DMS114 treated with DMSO at 0.1 percent for 48 hours (cell line): ENCODE measurements around the gene FLNB.

Experiments
- DNase-seq: peaks from one replicate; lab custom pipeline; 2025; ENCODE audit not compliant: unreplicated experiment; lab: John Stamatoyannopoulos, UW

Gene FLNB, protein sequence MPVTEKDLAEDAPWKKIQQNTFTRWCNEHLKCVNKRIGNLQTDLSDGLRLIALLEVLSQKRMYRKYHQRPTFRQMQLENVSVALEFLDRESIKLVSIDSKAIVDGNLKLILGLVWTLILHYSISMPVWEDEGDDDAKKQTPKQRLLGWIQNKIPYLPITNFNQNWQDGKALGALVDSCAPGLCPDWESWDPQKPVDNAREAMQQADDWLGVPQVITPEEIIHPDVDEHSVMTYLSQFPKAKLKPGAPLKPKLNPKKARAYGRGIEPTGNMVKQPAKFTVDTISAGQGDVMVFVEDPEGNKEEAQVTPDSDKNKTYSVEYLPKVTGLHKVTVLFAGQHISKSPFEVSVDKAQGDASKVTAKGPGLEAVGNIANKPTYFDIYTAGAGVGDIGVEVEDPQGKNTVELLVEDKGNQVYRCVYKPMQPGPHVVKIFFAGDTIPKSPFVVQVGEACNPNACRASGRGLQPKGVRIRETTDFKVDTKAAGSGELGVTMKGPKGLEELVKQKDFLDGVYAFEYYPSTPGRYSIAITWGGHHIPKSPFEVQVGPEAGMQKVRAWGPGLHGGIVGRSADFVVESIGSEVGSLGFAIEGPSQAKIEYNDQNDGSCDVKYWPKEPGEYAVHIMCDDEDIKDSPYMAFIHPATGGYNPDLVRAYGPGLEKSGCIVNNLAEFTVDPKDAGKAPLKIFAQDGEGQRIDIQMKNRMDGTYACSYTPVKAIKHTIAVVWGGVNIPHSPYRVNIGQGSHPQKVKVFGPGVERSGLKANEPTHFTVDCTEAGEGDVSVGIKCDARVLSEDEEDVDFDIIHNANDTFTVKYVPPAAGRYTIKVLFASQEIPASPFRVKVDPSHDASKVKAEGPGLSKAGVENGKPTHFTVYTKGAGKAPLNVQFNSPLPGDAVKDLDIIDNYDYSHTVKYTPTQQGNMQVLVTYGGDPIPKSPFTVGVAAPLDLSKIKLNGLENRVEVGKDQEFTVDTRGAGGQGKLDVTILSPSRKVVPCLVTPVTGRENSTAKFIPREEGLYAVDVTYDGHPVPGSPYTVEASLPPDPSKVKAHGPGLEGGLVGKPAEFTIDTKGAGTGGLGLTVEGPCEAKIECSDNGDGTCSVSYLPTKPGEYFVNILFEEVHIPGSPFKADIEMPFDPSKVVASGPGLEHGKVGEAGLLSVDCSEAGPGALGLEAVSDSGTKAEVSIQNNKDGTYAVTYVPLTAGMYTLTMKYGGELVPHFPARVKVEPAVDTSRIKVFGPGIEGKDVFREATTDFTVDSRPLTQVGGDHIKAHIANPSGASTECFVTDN (N-terminal part only)

DNA sequence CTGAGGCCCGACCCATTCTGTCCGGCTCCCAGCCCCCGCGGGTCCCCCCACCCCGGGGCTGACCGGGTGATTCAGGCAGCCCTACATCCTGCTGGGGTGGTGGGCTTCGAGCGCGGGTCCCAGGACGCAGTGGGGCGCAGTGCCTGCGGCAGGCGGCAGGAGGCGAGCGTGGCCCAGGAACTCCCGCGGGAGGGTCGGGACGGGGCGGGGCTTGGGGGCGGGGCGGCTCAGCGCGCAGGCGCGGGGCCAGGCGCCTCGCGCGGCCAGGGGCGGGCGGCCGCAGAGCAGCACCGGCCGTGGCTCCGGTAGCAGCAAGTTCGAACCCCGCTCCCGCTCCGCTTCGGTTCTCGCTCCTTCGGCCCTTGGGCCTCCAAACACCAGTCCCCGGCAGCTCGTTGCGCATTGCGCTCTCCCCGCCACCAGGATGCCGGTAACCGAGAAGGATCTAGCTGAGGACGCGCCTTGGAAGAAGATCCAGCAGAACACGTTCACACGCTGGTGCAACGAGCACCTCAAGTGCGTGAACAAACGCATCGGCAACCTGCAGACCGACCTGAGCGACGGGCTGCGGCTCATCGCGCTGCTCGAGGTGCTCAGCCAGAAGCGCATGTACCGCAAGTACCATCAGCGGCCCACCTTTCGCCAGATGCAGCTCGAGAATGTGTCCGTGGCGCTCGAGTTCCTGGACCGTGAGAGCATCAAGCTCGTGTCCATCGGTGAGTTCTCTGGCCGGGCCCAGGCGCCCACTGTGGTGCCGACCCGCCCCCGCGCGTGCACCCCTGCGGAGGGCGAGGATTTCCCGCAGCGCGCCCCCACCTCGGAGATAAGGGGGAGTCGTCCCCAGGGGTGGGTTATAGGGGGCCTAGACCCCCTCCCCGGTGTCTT, at the start of gene FLNB:
Gene FLNB (plus strand): TSS at position 282 of the 885 bp plus-strand sequence. CDS start 143 bp downstream, at position 425.
- DNase-seq: peak; percentile 31

DNA sequence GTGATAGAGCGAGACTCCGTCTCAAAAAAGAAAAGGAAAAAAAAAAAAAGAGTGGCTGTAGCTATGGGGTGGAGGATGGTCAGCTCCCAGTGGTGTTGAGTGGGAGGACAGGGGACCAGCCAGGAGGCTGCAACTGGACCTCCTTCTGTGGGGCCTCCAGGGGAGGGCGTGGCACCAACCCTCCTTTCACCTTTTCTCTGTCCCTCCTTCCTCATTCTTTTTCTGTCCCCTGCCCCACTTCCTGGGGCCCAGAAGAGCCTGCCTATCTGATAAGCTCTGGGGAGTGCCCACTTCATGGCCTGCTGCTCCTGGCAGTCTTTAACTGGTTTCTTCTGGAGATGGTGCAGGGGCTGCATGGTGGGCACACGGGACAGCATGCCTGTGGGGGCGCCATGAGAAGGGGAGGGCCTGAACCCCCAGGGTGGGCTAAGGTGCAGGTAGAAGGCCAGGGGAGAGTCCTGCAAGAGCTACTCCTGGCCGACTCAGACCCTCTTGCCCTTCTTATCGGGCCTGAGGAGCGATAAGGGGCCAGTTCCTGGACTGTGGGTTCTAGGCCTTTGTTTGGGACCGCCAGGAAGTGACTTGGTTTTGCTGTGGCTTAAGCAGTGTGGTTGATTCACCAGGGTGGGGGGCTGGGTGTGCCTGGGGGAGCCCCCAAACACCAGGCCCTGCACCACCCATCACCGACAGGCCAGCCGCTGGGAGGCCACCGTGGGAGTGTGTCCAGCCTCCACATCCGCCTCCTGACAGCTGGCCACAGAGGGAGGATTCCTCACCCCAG, 49.4 kb upstream of the FLNB start:
- DNase-seq: no peak

DNA sequence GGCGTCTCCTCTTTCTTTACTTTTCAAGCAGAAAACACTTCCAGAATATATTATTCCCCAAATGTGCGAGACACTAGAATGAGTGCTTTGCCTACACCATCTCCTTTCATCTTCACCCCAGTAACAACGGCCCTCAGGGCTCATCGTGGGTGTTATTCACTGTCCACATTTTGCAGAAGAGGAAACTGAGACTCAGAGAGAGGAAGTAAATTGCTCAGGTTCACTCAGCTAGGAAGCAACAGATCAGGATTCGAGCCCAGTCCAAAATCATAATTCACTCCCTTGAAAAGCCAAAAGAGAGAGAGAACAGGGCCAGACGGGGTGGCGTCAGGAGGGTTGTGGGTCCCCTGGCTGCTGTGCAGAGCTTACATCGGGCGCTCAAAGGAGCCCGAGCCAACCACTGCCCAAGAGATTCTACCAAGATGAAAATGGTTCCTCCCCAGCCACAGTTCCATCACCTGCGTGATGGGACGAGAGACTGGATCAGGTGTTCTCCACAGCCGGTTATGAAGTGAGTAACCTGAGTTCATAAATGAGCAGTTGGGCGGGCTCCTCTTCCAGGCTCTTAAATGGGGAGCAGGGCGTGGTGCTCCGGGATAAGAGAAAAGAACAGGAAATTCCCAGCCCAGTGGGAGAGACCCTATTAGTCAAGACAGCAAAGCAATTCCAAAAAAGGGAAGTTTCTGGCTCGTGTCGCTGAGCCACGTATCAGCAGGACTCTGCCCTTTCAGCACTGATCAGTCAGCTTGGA, 48.6 kb upstream of the FLNB start:
- DNase-seq: no peak

DNA sequence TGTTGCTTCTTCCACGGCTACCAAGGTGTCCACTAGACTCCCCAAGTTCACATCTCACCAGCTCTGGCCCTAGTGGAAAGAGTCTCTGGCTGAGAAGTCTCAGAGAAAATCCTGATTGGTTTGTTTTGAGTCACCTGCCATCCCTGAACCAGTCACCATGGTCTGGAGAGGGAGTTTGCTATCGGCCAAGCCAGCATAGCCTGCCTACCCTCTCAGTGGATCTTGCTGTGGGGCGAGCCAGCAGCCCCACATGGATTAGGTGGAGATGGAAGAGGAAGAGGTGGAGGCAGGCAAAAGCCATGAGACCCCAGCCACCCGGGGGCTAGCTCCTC, 48.1 kb upstream of the FLNB start:
- DNase-seq: no peak

DNA sequence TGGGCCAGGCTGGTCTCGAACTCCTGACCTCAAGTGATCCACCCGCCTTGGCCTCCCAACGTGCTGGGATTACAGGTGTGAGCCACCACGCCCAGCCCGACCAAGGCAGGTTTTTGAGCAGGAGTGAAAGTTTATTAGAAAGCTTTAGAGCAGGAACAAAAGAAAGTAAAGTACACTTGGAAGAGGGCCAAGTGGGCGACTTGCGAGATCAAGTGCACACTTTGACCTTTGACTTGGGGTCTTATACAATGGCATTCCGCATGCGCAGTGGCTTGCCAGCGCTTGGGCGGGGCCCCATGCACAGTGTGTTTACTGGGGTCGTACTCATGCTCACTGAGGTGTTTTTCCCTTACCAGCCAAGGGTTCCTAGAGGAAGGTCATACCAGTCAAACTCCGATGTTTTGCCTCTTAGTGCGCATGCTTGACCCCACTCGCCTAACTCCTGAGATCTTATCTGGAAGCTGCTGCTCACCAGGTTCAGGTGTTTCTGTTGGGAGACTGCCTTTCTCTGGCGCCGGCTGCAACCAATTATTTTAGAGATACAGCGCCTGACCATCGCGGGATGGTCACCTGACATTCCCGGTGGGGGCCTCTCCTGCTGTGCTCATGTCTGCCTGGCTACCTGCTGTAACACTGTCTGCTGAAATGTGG, 46.9 kb upstream of the FLNB start:
- no peak for DNase-seq

DNA sequence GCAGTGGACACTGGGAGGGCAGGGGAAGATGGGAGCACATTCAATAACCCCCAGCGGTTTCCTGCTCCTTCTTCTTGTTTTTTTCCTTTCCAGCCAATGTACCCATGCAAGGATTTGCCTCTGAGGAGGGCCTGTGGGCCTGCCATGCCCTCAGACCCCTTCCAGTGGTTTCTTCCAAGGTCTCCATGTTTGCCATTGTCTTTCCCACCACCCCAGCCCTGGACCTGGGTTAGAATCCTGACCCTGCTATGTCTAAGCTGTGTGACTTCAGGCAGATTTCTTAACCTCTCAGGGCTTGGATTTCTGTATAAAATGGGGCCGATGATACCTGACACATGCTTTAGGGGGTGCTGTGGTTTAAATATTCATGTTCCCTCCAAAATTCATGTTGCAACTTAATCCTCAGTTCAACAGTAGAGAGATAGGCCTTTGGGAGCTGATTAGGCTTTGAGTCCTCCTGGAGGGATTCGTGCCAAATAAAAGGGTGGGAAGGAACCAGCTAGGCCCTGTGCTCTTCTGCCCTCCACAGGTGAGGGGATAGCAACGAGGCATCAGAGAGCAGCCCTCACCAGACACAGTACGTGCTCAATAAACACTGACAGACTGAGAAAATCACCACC, 46.3 kb upstream of the FLNB start:
- DNase-seq: no peak

DNA sequence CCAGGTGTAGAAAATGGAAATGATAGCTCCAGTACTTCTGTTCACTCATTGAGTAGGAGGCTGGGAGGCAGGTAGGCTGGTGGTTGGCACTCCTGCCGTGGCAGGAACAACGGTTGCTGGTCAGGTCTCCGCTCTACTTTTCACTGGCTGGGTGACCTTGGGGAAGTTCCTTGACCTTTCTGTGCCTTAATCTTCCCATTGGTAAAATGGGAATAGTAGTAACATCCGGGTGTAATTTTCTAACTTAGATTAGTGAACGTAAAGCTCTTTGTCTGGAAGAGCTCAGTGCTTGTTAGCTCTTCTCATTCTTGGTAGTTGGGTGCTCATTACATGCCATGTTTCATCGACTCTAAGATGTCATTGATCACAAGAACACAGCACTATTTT, 45.8 kb upstream of the FLNB start:
- DNase-seq: no peak

DNA sequence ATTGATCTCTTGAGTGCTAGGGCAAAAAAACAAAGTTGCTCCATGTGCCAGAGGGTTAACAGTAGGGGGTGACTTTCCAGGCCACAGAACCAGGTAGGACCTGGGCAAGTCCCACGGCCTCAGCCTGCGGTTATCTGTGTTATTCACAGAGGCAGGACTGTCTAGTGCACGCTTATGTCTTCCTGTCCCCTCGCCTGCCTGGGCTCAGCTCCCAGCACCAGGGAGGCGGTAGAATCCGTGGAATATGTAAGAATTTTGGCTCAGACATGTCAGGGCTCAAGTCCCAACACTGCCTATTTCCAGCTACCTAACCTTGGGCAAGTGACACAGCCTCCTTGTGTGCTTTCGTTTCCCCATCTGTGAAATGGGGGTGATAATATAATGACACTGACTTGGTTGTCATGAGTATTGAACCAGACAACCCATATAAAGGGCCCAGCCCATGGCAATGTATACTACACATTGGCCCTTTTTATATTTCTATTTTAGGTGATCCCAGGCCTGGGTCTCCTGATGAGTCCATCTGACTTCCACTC, 44.3 kb upstream of the FLNB start:
- no peak for DNase-seq

DNA sequence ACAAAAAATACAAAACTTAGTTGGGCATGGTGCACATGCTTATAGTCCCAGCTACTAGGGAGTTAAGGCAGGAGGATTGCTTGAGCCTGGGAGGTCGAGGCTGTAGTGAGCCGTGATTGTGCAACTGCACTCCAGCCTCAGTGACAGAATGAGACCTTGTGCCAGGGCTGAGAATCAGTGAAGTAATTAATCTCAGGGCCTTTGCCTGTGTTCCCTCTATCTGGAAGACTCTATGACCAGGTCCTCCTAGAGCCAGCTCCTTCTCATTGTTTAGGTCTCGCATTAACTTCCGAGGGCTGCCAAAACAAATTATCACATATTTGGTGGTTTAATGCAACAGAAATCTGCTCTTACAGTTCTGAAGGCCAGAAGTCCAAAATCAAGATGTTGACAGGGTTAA, 41.4 kb upstream of the FLNB start:
- DNase-seq: no peak

DNA sequence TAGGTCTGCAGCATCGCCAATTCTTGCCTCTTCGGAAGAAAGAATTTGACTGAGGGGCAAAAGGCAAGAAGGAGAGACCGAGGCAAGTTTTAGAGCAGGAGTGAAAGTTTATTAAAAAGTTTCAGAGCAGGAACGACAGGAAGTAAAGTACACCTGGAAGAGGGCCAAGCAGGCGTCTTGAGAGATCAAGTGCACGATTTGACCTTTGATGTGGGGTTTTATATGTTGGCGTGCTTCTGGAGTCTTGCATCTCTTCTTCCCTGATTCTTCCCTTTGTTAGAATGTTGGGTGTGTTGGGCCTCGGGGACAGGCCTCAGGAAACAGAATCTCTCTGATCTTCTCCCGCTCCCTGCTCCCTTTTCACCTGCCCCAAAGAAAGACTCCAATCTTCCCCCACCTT, 40.6 kb upstream of the FLNB start:
- DNase-seq: no peak

DNA sequence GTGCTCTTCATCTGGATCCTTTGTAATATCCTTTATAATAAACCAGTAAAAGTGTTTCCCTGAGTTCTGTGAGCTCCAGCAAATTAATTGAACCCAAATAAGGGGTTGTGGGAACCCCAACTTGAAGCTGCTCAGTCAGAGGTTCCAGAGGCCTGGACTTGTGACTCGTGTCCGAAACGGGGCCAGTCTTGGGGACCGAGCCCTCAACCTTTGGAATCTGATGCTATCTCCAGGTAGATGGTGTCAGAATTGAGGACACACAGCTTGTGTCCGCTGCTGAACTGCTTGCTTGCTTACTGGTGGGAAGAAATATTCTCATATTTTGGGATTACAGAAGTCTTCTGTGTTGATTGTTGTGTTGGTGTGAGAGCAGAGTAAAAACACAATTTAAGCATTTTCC, 39.7 kb upstream of the FLNB start:
- DNase-seq: no peak

DNA sequence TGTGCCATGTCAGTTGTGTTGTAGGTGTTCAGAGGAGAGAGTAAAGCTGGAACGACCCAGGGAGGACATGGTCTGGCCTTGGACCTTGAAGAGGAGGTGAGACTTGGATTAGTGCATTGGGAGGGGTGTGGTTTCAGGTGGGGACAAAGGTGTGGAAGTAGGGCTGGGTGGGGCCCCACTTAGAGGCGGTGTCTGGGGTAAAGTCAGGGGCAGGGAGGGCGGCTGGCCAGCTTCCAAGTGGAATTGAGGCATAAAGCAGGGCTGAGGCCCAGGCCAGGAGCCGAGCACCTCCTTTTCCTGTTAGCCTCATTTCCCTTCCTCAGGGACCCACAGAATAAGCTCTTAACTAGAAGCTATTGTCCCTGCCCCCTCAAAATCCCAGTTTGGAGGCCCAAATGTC, 36.2 kb upstream of the FLNB start:
- DNase-seq: no peak

DNA sequence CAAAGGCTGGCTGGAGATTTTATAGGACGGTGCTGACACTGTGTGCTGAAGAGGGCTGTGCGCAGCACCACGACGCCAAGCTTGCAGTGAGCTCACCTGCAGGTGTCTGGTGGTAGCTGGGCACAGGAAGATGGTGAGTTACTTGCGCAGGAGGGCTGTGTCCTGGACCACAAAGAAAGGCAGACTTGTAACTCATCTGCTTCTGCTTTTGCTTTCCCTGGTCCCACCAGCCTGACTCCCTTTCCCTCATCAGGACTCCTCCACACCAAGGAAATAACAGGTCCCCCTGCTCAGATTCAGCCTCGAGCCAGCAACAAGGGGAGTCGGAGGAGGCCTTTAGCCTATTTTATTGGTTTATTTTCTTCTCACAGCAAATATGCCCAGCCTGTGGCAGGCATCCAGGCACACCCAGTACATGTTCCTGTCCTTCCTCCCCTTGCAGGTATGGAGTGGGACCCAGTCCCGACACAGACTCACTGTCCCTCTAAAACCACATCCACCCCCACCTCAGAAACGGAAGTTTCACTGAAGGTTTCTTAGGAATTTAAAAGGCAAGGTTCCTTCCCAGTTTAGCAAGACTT, 35.6 kb upstream of the FLNB start:
- no peak for DNase-seq

DNA sequence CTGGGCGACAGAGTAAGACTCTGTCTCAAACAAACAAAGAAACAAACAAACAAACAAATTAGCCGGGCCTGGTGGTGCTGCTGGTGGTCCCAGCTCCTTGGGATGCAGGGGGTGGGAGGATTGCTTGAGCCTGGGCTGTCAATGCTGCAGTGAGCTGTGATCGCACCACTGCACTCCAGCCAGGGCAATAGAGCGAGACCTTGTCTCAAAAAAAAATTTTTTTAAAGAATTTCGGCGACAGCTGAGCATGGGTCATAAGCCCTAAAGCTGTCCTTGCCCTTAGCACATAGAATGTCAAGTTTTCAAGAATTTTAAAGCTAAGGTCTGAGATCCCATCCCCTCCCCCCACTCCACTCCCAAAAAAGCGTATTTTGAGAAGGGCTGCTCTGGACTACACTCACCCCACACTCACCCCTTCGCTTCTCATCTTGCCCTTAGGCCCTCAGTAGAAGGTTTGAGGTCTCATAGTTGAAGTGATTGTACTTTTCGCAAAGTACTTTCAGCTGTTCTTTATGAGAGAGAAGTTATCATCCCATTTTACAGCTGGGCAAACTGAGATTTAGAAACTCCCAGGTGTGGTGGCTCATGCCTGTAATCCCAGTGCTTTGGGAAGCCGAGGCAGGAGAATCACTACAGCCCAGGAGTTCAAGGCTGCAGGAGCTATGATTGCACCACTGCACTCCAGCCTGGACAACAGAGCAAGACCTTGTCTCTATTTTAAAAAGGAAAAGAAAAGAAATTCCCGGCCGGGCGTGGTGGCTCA, 34.3 kb upstream of the FLNB start:
- DNase-seq: no peak

DNA sequence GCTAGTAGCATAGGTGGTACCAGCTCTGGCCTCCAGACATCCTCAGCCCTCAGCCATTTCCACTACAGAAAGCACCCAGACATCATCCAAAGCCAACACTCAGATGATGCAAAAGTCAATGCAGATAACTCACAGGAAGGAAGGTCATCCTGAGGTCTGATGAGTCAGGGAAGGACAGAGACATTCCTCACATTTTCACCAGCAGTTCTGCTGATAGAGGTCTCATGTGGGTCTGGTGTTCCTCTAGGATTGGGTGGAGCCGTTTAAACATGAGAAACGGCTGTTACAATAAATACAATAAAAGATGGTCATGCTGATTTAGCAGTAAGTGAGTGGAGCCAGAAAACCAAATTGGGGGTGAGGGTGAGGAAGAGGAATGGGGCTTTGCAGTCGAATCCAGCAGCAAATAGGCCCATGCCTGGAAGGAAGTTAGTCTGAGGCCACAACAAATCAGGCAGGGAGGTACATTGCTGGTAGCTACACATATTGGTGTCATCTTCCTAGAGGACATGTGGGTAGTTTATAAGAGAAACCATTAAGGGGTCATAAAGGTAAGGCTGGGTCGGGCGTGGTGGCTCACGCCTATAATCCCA, 33.3 kb upstream of the FLNB start:
- DNase-seq: no peak

DNA sequence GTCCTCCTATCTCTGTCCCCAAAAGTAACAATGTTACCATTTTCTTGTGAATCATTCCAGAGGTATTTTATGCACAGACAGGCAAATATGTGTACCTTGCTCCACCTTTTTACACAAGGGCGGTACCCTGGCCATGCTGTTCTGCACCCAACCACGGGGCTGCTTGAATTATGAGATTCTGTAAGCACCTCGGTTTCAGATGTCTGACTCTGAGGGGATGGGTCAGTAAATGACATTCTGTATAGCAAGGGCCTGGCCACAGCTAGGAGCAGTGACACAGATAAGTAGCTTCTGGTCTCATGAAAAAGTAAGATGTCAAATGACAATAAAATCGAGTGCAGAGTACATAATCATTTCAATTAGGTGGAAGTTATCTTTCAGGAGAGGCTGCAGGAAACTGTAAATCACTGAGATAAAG, 30.4 kb upstream of the FLNB start:
- DNase-seq: no peak
